Measurements from ENCODE around the gene ELN. TPM values are rescaled to one million over a fixed set of nuclear protein-coding genes. Genes with fewer than 3 reads are reported as not detected.

The ELN gene
- total RNA-seq, 3 donors from 2014 or later = 25.9 to 134 (median 31.8) TPM

DNA sequence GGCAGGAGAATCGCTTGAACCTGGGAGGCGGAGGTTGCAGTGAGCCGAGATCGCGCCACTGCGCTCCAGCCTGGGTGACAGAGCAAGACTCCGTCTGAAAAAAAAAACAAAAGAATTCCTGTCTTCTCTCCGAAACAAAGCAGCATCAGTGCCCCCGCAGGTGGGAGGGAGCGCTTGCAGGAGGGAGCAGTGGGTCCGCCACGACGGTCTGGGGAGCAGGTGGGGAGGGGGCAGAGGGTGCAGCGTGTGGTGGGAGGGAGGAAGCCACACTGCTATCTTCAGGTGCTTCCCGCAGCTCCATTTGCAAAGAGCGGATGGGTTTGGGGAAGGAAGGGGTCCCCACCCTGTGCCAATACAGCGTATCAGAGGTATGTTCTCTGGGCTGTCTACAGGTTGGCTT is 87.4 kb downstream of the ELN start:
- intact Hi-C loops (cut with DNase I; ENCODE audit: low total_unique reads) = no loop called here
- Histone ChIP-seq H3K36me3 (peaks cover 13% of the 10 kb centered on the region), H3K4me3 (no peak overlapping the region), H3K9me3 (no peaks in the 10 kb centered on the region), H3K4me1 (no peaks in the 10 kb centered on the region), H3K27ac (no peak overlapping the region), H3K27me3 (no peaks in the 10 kb centered on the region)
- TF ChIP-seq POLR2AphosphoS5 (IDR thresholded peaks at IDR 0.05) (no peak), POLR2A (IDR thresholded peaks at IDR 0.05) (no peak)
- TF ChIP-seq, protein P1, sequence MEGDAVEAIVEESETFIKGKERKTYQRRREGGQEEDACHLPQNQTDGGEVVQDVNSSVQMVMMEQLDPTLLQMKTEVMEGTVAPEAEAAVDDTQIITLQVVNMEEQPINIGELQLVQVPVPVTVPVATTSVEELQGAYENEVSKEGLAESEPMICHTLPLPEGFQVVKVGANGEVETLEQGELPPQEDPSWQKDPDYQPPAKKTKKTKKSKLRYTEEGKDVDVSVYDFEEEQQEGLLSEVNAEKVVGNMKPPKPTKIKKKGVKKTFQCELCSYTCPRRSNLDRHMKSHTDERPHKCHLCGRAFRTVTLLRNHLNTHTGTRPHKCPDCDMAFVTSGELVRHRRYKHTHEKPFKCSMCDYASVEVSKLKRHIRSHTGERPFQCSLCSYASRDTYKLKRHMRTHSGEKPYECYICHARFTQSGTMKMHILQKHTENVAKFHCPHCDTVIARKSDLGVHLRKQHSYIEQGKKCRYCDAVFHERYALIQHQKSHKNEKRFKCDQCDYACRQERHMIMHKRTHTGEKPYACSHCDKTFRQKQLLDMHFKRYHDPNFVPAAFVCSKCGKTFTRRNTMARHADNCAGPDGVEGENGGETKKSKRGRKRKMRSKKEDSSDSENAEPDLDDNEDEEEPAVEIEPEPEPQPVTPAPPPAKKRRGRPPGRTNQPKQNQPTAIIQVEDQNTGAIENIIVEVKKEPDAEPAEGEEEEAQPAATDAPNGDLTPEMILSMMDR (IDR thresholded peaks at IDR 0.05) = no peak
- no peak for DNase-seq (ENCODE audit: low spot score in 2 of 2)

DNA sequence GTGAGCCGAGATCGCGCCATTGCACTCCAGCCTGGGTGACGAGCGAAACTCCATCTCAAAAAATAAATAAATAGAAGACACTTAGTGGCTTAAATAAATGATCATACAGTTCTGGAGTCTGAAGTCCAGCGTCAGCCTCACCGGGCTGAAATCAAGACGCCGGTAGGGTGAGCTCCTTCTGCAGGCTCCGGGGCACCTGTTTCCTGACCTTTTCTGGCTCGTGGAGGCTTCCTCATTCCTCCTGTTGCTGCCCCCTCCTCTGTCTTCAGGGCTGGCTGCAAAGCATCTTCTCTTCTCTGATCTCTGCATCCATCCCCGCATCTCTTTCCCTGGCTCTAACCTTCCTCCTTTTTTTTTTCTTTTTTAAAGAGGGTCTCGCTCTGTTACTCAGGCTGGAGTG is 88.4 kb downstream of the ELN start:
- no peak for TF ChIP-seq POLR2AphosphoS5 (IDR thresholded peaks at IDR 0.05)
- no peak for TF ChIP-seq POLR2A (IDR thresholded peaks at IDR 0.05)
- TF ChIP-seq, protein P1 (IDR thresholded peaks at IDR 0.05) = no peak
- H3K4me3 ChIP-seq = no peak overlapping the region
- H3K36me3 ChIP-seq = peaks cover 17% of the 10 kb centered on the region
- DNase-seq (ENCODE audit: low spot score in 2 of 2) = no peak
- H3K4me1 ChIP-seq = no peaks in the 10 kb centered on the region
- no peaks in the 10 kb centered on the region for H3K9me3 ChIP-seq
- H3K27me3 ChIP-seq = no peaks in the 10 kb centered on the region
- intact Hi-C loops (cut with DNase I; ENCODE audit: low total_unique reads) = no loop called here
- H3K27ac ChIP-seq = no peak overlapping the region

Other genes with a start within 250 kb of the ELN start
- 100 to 1,000 TPM in 2 of 3 donors, 1 to 10 TPM in 1; 3.8 to 379 (median 143) TPM for gene CLDN4, start 197.2 kb upstream of the ELN start, total RNA-seq
- gene METTL27, start 185.7 kb upstream of the ELN start, total RNA-seq = 10 to 100 TPM in 1 of 3 donors, 1 to 10 TPM in 2; 1.6 to 10.6 (median 7.0) TPM
- not detected for gene TMEM270, start 167.0 kb upstream of the ELN start, total RNA-seq
- 10 to 100 TPM; 18.0 to 18.6 (median 18.1) TPM for gene LIMK1, start 55.6 kb downstream of the ELN start, total RNA-seq
- 100 to 1,000 TPM; 199 to 256 (median 238) TPM for gene EIF4H, start 146.2 kb downstream of the ELN start, total RNA-seq
- gene LAT2, start 181.8 kb downstream of the ELN start, total RNA-seq = 1 to 10 TPM; 6.9 to 9.4 (median 7.7) TPM
- gene RFC2, start 226.2 kb downstream of the ELN start, total RNA-seq = 10 to 100 TPM; 15.4 to 25.6 (median 17.1) TPM